Measurements from ENCODE around the gene KIAA1614.

The KIAA1614 gene

DNA sequence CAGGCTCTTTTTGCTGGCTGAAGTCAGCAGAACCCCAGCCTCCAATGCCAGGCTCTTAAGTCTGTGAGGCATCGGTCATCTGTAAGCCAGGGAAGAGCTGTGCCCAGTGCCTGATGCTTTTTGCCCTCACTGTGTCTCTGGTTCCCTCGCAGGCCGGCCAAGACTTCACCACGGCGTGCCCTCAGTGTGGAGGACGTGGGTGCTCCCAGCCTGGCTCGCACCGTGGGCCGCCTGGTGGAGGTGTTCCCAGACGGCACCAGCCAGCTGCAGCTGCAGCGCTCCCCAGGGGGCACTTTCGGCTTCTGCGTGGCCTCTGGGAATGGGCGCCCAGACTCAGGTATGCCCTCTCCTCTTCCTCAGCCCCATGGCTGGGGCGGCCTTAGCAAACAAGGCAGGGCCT lies 32.5 kb downstream of the KIAA1614 start:
- H3K36me3 ChIP-seq (replicated peaks; ENCODE audit: insufficient read depth, low read length): no peaks in the 10 kb centered on the region
- DNase-seq: no peak
- no peak overlapping the region for H3K27ac ChIP-seq (ENCODE audit: low read length)
- TF ChIP-seq EZH2 (optimal IDR thresholded peaks at IDR 0.05; ENCODE audit: low read depth, low read length) (no peak), EZH2phosphoT487 (IDR thresholded peaks at IDR 0.05; ENCODE audit: low read length) (no peak), CTCF (IDR thresholded peaks at IDR 0.05; ENCODE audit: low read length) (no peak)
- no peak overlapping the region for H3K4me3 ChIP-seq (ENCODE audit: low read length)
- H2AFZ ChIP-seq (ENCODE audit: low read length): no peak overlapping the region
- H3K9me2 ChIP-seq (replicated peaks; ENCODE audit: insufficient read depth, low read length): no peaks in the 10 kb centered on the region
- H3K9me3 ChIP-seq (replicated peaks; ENCODE audit: insufficient read depth, low read length): no peaks in the 10 kb centered on the region
- H3K9ac ChIP-seq (ENCODE audit: low read length): no peak overlapping the region
- H4K20me1 ChIP-seq (ENCODE audit: insufficient read depth, low read length): no peaks in the 10 kb centered on the region
- no peaks in the 10 kb centered on the region for H3K4me1 ChIP-seq (ENCODE audit: low read length)
- H3K4me2 ChIP-seq (ENCODE audit: low read depth, low read length): no peak overlapping the region
- no peaks in the 10 kb centered on the region for H3K27me3 ChIP-seq (replicated peaks; ENCODE audit: insufficient read depth, low read length)
- H3K79me2 ChIP-seq (ENCODE audit: low read length): no peaks in the 10 kb centered on the region
- H3F3A ChIP-seq (ENCODE audit: insufficient read depth, low read length): no peaks in the 10 kb centered on the region

DNA sequence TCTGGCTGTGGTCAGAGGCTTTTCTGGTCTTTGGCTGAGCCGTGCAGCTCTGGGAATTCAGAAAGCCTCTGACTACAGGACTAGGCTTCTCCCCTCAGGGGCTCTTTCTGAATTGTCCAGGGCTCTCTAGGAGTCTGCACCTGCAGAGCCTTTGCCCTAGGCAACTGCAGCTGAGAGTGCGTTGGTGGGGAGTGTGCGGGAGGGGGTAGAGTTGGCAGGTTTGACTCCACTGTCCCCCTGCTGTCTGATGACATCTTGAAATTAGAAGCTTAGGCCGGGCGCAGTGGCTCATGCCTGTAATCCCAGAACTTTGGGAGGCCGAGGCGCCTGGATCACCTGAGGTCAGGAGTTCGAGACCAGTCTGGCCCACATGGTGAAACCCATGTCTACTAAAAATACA lies 32.9 kb downstream of the KIAA1614 start:
- no peak for TF ChIP-seq EZH2phosphoT487 (IDR thresholded peaks at IDR 0.05; ENCODE audit: low read length)
- no peak for TF ChIP-seq CTCF (IDR thresholded peaks at IDR 0.05; ENCODE audit: low read length)
- no peak for TF ChIP-seq EZH2 (optimal IDR thresholded peaks at IDR 0.05; ENCODE audit: low read depth, low read length)
- Histone ChIP-seq H4K20me1 (ENCODE audit: insufficient read depth, low read length) (no peaks in the 10 kb centered on the region), H3K36me3 (replicated peaks; ENCODE audit: insufficient read depth, low read length) (no peaks in the 10 kb centered on the region), H3K79me2 (ENCODE audit: low read length) (no peaks in the 10 kb centered on the region), H3K9me2 (replicated peaks; ENCODE audit: insufficient read depth, low read length) (no peaks in the 10 kb centered on the region), H3K27me3 (replicated peaks; ENCODE audit: insufficient read depth, low read length) (no peaks in the 10 kb centered on the region), H3K9ac (ENCODE audit: low read length) (no peak overlapping the region), H2AFZ (ENCODE audit: low read length) (no peak overlapping the region), H3K4me3 (ENCODE audit: low read length) (no peak overlapping the region), H3K4me1 (ENCODE audit: low read length) (no peaks in the 10 kb centered on the region), H3K4me2 (ENCODE audit: low read depth, low read length) (no peak overlapping the region), H3K9me3 (replicated peaks; ENCODE audit: insufficient read depth, low read length) (no peaks in the 10 kb centered on the region), H3F3A (ENCODE audit: insufficient read depth, low read length) (no peaks in the 10 kb centered on the region), H3K27ac (ENCODE audit: low read length) (no peak overlapping the region)
- no peak for DNase-seq

GRCh38 chr1:180946056-180946455 lies 33.4 kb downstream of the KIAA1614 start:
- DNase-seq: no peak
- H3K4me1 ChIP-seq (ENCODE audit: low read length): no peaks in the 10 kb centered on the region
- H3K9ac ChIP-seq (ENCODE audit: low read length): no peak overlapping the region

More at GRCh38 chr1:180946056-180946455, 33.4 kb downstream of the KIAA1614 start:
- H3K79me2 ChIP-seq (ENCODE audit: low read length): no peaks in the 10 kb centered on the region
- H3K4me3 ChIP-seq (ENCODE audit: low read length): no peak overlapping the region
- TF ChIP-seq CTCF (IDR thresholded peaks at IDR 0.05; ENCODE audit: low read length) (no peak), EZH2phosphoT487 (IDR thresholded peaks at IDR 0.05; ENCODE audit: low read length) (no peak), EZH2 (optimal IDR thresholded peaks at IDR 0.05; ENCODE audit: low read depth, low read length) (no peak)
- no peaks in the 10 kb centered on the region for H3K9me3 ChIP-seq (replicated peaks; ENCODE audit: insufficient read depth, low read length)
- H4K20me1 ChIP-seq (ENCODE audit: insufficient read depth, low read length): no peaks in the 10 kb centered on the region
- H3F3A ChIP-seq (ENCODE audit: insufficient read depth, low read length): no peaks in the 10 kb centered on the region
- H3K27ac ChIP-seq (ENCODE audit: low read length): no peak overlapping the region
- no peaks in the 10 kb centered on the region for H3K27me3 ChIP-seq (replicated peaks; ENCODE audit: insufficient read depth, low read length)
- H3K9me2 ChIP-seq (replicated peaks; ENCODE audit: insufficient read depth, low read length): no peaks in the 10 kb centered on the region
- H3K36me3 ChIP-seq (replicated peaks; ENCODE audit: insufficient read depth, low read length): no peaks in the 10 kb centered on the region
- H3K4me2 ChIP-seq (ENCODE audit: low read depth, low read length): no peak overlapping the region
- H2AFZ ChIP-seq (ENCODE audit: low read length): no peak overlapping the region

All from MM.1S (cell line).